HG03108 (cell line): ENCODE data around the gene KCNN4.

ENCODE experiments used
- ATAC-seq: cut with Tn5 transposase; IDR thresholded peaks from one replicate; pipeline ENCODE4 v1.9.1; 2021; ENCODE audit warnings: moderate library complexity; ENCODE audit not compliant: unreplicated experiment

KCNN4 gene

GRCh38 chr19:43751466-43752220 is 29.1 kb downstream of the KCNN4 start:
- no peak for ATAC-seq

DNA sequence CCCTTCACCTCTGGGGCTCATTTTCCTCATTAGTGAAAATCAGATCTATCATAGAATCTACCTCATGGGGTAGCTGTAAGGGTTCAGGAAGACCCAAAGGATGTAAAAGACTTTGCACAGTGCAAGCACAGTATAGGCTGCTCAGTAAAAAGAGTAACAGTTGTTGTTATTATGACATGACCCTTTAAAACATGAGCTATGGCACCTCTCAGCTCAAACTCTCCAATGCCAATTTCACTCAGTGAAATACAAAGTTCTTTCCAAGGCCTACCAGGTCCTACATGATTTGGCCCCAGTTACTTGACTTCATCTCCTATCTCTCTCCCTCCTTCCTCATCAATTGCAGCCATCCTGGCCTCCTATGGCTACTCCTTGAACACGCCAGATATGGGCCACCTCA is 30.9 kb downstream of the KCNN4 start:
- ATAC-seq, result no peak

GRCh38 chr19:43749152-43749551 is 31.6 kb downstream of the KCNN4 start:
- no peak for ATAC-seq

DNA sequence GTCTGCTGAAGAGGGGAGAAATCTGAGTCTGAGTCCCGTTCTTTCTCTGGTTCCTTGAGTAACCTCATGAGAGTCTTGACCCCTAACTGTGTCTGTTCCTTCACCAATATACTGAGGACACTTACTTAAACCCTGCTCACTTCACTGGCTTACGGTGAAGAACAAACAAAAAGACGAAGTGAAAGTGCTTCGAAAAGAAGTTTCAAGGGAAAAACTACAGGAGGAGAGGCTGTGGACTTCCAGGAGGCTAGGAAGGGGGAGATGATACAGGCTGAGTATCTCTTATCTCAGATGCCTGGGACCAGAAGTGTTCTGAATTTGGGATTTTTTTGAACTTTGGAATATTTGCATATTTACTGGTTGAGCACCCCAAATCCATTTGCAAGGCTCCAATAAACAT is 32.1 kb downstream of the KCNN4 start:
- no peak for ATAC-seq

DNA sequence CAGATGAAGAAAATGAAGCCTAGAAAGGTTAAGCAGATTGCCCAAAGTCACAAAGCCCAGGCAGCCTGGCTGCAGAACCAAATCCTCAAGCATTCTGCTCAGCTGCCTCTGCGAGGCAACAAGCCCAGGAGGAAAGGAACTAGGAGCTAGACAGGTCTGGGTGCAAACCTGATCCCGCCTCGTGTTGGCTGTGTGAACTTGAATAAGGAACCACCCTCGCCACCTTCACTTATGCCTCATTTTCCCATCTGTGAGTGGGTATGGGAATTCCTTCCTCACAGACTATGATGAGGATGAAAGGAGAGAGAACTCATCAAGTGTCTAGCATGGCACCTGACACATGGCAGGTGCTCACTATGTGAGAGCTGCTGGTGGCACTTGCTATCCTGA is 32.6 kb downstream of the KCNN4 start:
- ATAC-seq, result no peak

GRCh38 chr19:43747557-43748204 is 33.1 kb downstream of the KCNN4 start:
- no peak for ATAC-seq

GRCh38 chr19:43743059-43743458 is 37.7 kb downstream of the KCNN4 start:
- ATAC-seq, result no peak

DNA sequence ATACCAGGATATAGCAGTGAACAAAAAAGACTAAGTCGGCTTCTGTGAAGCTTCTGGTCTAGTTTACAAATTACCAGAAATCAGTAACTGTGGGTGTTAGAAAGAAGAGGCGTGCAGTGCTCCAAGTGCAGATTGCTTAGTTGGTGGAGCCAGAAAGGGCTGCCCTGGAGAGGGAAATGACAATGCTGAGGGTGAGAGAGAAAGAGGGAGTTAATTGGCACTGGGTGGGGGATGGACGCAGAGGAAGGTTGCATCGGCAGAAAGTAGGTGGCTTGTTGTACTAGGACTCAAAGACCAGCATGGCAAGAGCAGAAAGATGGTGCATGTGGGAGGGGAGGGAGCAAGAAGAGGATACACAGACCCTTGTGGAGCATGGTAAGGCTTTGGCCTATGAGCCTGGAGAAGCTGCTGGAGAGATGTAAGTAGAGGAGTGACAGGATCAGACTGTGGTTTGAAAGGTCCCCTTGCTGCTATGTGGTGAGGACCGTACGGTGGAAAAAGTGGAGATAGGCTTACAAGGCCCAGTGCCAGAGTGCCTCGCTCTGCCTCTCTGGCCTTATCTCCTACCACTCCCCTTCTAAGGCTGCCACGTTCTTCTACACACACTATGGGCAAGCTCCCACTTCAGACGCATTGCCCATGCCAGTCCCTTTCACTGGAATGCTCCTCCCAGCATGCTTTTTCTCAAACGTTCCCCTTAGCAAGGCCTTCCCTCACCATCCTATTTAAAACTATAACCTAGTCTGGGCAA is 39.5 kb downstream of the KCNN4 start:
- no peak for ATAC-seq

- no peak for ATAC-seq
Measured at GRCh38 chr19:43739439-43740235, 41.1 kb downstream of the KCNN4 start.

- ATAC-seq, result no peak
Measured at GRCh38 chr19:43738780-43739211, 42.0 kb downstream of the KCNN4 start.

DNA sequence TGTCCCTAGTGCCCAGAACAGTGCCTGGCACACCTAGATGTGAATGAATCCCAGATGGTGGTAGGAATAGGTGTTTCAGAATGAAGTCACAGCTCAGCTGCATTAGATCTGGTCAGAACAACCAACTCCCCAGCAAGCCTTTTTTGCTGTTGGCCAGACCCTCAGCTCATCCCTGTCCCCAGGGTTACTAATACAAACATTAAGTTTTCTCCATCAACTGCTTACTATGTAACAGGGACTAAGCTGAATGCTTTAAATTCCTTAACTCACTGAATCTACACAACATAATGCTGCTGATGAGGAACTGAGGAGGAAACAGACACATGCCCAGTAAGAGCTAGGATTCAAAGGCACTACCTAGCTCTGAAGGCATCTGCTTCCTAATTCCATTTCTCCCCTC is 44.8 kb downstream of the KCNN4 start:
- no peak for ATAC-seq

- ATAC-seq, result no peak
Measured at GRCh38 chr19:43735013-43735412, 45.8 kb downstream of the KCNN4 start.

DNA sequence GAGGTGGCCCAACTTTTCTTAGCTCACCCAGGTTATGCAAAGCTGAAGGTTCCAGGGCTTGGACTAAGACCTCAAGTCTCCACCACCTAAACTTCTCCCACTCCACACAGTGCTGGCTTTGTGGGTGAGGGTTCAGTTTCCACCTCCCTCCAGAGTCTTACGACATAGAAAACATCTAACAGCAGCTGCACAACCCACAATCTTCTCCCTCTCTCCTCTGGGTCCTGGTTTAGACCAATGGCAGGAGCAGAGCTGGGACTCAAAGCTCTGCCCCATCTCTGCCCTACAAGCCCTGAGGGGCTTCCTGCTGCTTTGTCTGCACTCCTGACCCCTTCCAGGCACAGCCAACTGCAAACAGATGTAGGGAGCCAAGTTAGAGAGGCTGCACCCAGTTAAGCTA is 48.9 kb downstream of the KCNN4 start:
- no peak for ATAC-seq

- no peak for ATAC-seq
Measured at GRCh38 chr19:43731346-43731745, 49.4 kb downstream of the KCNN4 start.

DNA sequence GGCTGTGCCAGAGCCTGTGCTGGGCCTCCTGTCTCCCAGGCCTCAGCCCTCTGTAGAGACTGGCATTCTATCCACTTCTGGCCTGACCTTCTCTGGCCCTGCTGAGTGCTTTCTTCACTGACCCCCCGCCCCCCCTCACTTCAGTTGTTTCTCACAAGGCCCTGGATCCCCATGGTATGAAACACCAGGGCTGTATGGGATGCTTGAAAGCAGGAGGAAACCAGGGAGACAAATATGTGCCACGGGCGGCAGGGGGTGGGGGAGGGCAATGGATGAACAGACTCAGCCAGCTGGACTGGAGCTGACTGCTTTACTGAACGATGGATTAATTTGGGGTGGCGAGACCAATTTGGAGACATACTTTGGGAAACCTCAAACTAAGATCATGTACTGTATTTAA is 50.9 kb downstream of the KCNN4 start:
- no peak for ATAC-seq

- ATAC-seq, result no peak
Measured at GRCh38 chr19:43727593-43727853, 53.2 kb downstream of the KCNN4 start.

- ATAC-seq, result no peak
Measured at GRCh38 chr19:43726736-43727592, 53.8 kb downstream of the KCNN4 start.

DNA sequence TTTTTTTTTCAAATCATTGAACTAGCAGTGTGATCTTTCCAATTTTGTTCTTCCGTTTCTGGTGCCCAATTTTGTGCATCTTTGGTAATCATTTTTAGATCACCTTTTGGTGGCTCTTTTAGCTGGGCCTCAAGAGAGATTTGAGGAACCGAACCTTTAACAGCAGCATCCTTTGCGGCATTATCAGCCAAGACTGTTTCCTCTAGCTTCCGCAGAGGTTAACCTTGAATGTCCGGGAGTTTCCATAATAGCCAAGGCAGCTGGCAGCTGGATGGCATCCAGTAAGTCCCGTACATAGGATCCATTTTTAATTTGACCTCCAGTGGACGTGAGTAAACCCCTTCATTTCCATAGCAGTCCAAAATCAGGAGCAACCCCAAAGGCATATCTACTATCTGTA is 55.3 kb downstream of the KCNN4 start:
- ATAC-seq, result peak; percentile 40

GRCh38 chr19:43724896-43725295 is 55.9 kb downstream of the KCNN4 start:
- no peak for ATAC-seq

- no peak for ATAC-seq
Measured at GRCh38 chr19:43723588-43723987, 57.2 kb downstream of the KCNN4 start.
